Motor neuron (in vitro differentiated cells): Measurements from ENCODE around the gene SUPT16H. TPM values are rescaled to one million over a fixed set of nuclear protein-coding genes. Genes with fewer than 3 reads are reported as not detected.
"Not testable (repeated sequence)": the region's sequence is repeated elsewhere in the genome, so short reads cannot be mapped to it uniquely, and the experiment has no call there.

Source experiments
- ATAC-seq, 8 experiments: fragments of 200-7000 bp; cut with Tn5 transposase; replicated peaks in 6 of 8; 2 replicates each; pipeline ENCODE4 v1.8.0; 2021; ENCODE audit warnings: mild to moderate bottlenecking in 8 of 8, moderate library complexity in 8 of 8
- H3K27ac ChIP-seq, 2 donors: fragments of 250-450 bp; sonication (Bioruptor Pico); 2 replicates each; pipeline ENCODE4 v1.9.0; 2021; ENCODE audit warnings: antibody characterized with exemption in 2 of 2, mild to moderate bottlenecking in 2 of 2, moderate library complexity in 1 of 2
- H3K4me1 ChIP-seq, 2 donors: fragments of 250-450 bp; sonication (Bioruptor Pico); replicated peaks in 1 of 2; 2 replicates each; pipeline ENCODE4 v1.6.1; 2021; ENCODE audit warnings: antibody characterized with exemption in 2 of 2, mild to moderate bottlenecking in 2 of 2, moderate library complexity in 1 of 2
- H3K4me3 ChIP-seq, 5 donors: fragments of 250-450 bp; sonication (Bioruptor Pico); 2 replicates each; pipeline ENCODE4 v1.9.0; 2021; ENCODE audit warnings: antibody characterized with exemption in 5 of 5, mild to moderate bottlenecking in 5 of 5, moderate library complexity in 4 of 5
- WGBS, 10 experiments: fragments of 450-650 bp; shearing (Covaris generic); methylation state at CpG; one replicate each; pipeline ENCODE4 v1.0.0; 2022; 5-methylcytosine and 5-hydroxymethylcytosine counted together
- in situ Hi-C, 9 experiments: fragments of 400-800 bp; cut with MboI; loops; one replicate each; pipeline ENCODE4 v1.15.0; 2021; ENCODE audit warnings: low sequenced_read_pairs in 9 of 9, low pct_unique_long_range_greater_than_20kb in 2 of 9; ENCODE audit not compliant: unreplicated experiment in 9 of 9
- total RNA-seq, 8 experiments: library from RNA; unstranded; fragments of 300-600 nt; gene quantifications; 2 replicates each; pipeline versions ENCODE4 v1.2.3 to v1.2.4, GENCODE V29; 2022

SUPT16H gene
- total RNA-seq, 8 experiments from 2014 or later: 67.9 to 155 (median 81.9) TPM

DNA sequence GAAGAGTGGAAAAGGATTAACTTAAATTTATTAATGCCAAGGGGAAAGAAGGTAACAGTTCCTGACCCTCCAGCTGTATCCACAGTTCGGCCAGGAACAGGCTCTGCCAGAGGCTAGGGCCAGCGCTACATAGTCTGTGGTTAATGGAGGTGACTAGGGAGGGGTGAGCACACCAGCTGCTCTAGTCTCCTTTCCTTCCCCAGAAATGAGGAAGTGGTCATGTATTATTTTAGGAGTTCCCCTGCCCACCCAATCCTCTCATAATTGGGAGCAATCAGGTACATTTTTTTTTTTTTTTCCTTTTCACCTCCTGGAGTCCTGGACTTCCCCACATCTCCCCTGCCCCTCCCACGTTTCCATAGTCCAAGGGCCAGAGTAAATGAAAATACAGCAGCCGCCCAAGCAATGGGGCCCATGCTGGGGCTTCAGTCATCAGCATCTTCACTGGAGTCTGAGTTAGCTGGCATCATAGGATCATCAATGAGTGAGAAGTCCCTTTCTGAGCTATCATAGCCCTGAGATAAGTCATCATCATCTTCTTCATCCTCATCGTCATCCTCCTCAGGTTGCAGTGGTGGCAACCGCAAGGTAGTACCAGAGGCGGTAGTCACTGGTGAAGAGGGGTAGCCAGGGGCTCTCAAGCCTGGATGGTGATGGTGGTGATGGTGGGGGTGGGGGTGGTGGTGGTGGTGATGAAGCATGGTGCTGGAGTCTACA lies 1.5 kb upstream of the SUPT16H start:
- ATAC-seq: no peak
- Histone ChIP-seq H3K4me1 (peaks cover 3 to 18% of the 10 kb centered on the region in 2 donors), H3K4me3 (no peak overlapping the region), H3K27ac (no peak overlapping the region)
- WGBS, 10 experiments: 20 to 100% (median 97%) methylated on average over 1 to 4 of the region's 7 CpGs; no CpG with 5 or more reads in 2 of the 10 experiments
- in situ Hi-C loops: no loop called here

DNA sequence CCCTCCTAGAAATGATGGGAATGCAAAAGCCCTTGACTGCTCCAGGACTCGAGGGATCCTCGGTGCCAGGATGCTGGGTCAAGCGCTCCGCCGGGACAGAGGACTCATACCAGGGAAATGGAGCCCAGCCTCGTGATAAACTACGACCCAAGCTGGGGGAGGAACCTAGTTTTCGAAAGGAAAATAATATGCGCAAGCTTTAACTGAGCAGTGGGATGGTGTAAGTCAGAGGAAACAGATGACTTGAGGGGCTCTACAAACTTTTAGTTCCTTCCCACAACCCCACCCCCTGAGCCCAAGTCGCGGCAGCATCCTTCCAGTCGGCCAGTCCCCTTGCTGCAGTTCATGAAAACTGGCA lies 654 bp upstream of the SUPT16H start:
- no peak for ATAC-seq
- Histone ChIP-seq H3K27ac (peak overlapping the region in 1 of 2 donors; percentile 97), H3K4me3 (peak overlapping the region; percentile 53 to 80 (median 57)), H3K4me1 (peaks cover 3 to 18% of the 10 kb centered on the region in 2 donors)
- WGBS, 10 experiments: 0 to 4% (median 3%) methylated on average over 1 to 6 of the region's 12 CpGs; no CpG with 5 or more reads in 5 of the 10 experiments
- in situ Hi-C loops: no loop called here

GRCh38 chr14:21382886-21383847 lies 652 bp downstream of the SUPT16H start:
- H3K27ac ChIP-seq: peak overlapping the region; percentile 83 to 97
- peaks cover 3 to 18% of the 10 kb centered on the region in 2 donors for H3K4me1 ChIP-seq
- H3K4me3 ChIP-seq: peak overlapping the region; percentile 53 to 80 (median 57)
- peak; percentile 32 to 62 (median 39) for ATAC-seq
- 0 to 2% (median 0%) methylated on average over 3 to 26 of the region's 39 CpGs for WGBS, 10 experiments
- in situ Hi-C loops: no loop called here

DNA sequence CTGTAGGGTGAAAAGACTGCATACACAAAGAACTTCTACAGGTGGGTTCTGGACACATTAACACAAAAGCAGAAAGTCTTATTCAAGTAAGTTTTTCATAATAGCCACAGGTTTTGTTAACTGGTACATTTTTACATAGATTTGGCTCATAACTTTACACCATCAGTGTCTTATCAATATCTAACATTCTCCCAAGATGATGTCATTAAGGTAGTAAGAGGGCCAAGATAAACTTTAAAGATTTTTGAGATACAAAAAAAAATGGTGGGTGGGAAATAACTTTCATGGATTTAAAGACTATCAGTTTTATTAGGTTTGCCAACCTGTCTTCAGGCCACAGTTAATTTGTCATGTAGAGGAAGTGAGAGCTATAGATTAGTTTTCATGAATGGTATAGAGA lies 1.7 kb downstream of the SUPT16H start:
- Histone ChIP-seq H3K4me3 (peak overlapping the region in 1 of 5 donors; percentile 80), H3K4me1 (peaks cover 3 to 18% of the 10 kb centered on the region in 2 donors), H3K27ac (no peak overlapping the region)
- ATAC-seq: no peak
- in situ Hi-C loops: no loop called here

GRCh38 chr14:21379338-21379737 lies 4.5 kb downstream of the SUPT16H start:
- no peak for ATAC-seq
- Histone ChIP-seq H3K4me1 (peaks cover 3 to 15% of the 10 kb centered on the region in 2 donors), H3K27ac (no peak overlapping the region), H3K4me3 (no peak overlapping the region)
- in situ Hi-C loops: no loop called here
- 40 to 100% (median 89%) methylated on average over 1 to 6 of the region's 6 CpGs for WGBS, 10 experiments

DNA sequence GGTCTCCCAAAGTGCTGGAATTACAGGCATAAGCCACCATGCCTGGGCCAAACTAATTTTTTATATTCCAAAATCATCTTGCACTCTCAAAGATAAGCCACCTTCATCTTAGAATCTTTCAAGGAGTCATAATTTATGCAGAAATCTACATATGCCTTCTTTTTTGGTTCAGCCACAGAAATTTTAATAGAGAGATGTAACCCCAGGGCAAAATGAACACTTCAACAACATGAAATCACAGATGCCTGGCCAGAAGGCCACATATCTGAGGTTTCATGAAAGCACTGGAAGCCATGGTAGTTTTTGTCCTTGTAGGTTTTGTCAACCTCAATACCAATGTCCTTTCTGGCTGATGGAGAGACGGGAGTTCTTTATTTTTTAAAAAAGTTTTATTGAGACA lies 9.8 kb downstream of the SUPT16H start:
- no peaks in the 10 kb centered on the region for H3K4me1 ChIP-seq
- in situ Hi-C loops: no loop called here
- WGBS, 10 experiments: 43 to 100% (median 100%) methylated on average over 1 of the region's 1 CpG; no CpG with 5 or more reads in 1 of the 10 experiments
- peak in 3 of 8 experiments; percentile 66 to 83 (median 73) for ATAC-seq
- H3K4me3 ChIP-seq: no peak overlapping the region
- H3K27ac ChIP-seq: no peak overlapping the region

DNA sequence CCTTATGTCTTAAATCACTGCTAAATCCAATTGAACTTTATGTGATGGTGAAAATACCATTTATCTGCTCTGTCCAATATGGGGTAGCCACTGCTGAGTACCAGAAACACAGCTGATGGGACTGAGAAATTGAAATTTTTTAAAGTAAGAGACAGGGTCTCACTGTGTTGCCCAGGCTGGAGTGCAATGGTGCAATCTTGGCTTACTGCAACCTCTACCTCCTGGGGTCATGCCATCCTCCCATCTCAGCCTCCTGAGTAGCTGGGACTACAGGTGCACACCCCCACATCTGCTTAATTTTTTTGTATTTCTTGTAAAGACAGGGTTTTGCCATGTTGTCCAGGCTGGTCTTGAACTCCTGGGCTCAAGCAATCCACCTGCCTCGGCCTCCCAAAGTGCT lies 11.0 kb downstream of the SUPT16H start:
- WGBS, 10 experiments: 89 to 100% methylated on average over 1 of the region's 1 CpG; no CpG with 5 or more reads in 8 of the 10 experiments
- H3K27ac ChIP-seq, in situ Hi-C loops, ATAC-seq, H3K4me3 ChIP-seq, H3K4me1 ChIP-seq: not testable (repeated sequence)

DNA sequence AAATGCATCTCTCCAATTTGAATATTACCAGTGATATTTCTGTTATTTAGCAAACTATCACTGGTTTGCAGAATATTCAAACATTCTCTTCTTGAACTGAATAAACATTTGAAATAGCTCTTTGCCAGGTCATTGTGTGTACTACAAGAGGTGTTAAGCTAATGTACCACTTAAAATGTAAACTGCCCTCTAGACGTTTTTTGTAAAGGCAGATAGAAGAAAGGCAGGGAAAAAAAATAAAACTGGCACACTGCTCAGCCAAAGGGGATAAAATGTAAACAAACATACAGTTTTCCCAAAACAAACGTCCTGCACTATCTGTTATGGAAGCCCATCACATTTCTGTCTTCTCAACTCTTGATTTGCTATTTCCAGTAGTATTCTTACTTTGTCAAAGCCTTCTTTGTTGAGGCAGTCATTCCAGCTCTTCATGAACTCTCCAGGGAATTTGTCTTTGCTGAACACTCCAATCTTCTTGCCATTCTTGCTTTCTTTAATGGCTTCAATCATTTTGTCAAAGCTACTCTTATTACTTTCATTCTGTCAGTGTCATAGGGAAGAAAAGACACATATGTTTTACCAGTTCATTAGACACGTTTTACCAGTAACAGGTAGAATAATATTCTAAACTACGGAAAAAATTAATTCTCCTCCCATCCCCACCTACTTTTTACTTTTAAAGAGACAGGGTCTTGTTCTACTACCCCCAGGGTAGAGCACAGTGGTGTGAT lies 13.7 kb downstream of the SUPT16H start:
- ATAC-seq: peak in 2 of 8 experiments; percentile 38 to 80
- in situ Hi-C loops: no loop called here
- Histone ChIP-seq H3K27ac (no peak overlapping the region), H3K4me1 (no peaks in the 10 kb centered on the region), H3K4me3 (no peak overlapping the region)
- WGBS, 10 experiments: 14 to 89% (median 65%) methylated on average over 1 to 4 of the region's 4 CpGs

GRCh38 chr14:21367582-21368144 lies 16.2 kb downstream of the SUPT16H start:
- peak in 1 of 8 experiments; percentile 43 for ATAC-seq
- H3K4me3 ChIP-seq: no peak overlapping the region
- in situ Hi-C loops: no loop called here
- no peaks in the 10 kb centered on the region for H3K4me1 ChIP-seq
- H3K27ac ChIP-seq: no peak overlapping the region
- WGBS, 10 experiments: 93 to 100% (median 100%) methylated on average over 2 to 6 of the region's 6 CpGs; no CpG with 5 or more reads in 2 of the 10 experiments

- Histone ChIP-seq H3K4me3 (no peak overlapping the region), H3K27ac (no peak overlapping the region), H3K4me1 (no peaks in the 10 kb centered on the region)
- 91 to 100% (median 100%) methylated on average over 1 to 4 of the region's 4 CpGs; no CpG with 5 or more reads in 6 of the 10 experiments for WGBS, 10 experiments
- ATAC-seq: no peak
- in situ Hi-C loops: no loop called here
Measured at GRCh38 chr14:21356511-21356910, 27.3 kb downstream of the SUPT16H start.

GRCh38 chr14:21352587-21352986 lies 31.2 kb downstream of the SUPT16H start:
- ATAC-seq: no peak
- Histone ChIP-seq H3K4me3 (no peak overlapping the region), H3K27ac (no peak overlapping the region), H3K4me1 (no peaks in the 10 kb centered on the region)
- 83 to 100% (median 100%) methylated on average over 2 to 8 of the region's 9 CpGs; no CpG with 5 or more reads in 4 of the 10 experiments for WGBS, 10 experiments
- in situ Hi-C loops: no loop called here

- in situ Hi-C loops: no loop called here
- no peak overlapping the region for H3K4me3 ChIP-seq
- no peak overlapping the region for H3K27ac ChIP-seq
- ATAC-seq: no peak
- WGBS, 10 experiments: 20 to 100% (median 84%) methylated on average over 1 to 2 of the region's 3 CpGs; no CpG with 5 or more reads in 2 of the 10 experiments
- H3K4me1 ChIP-seq: no peaks in the 10 kb centered on the region
Measured at GRCh38 chr14:21350539-21350938, 33.3 kb downstream of the SUPT16H start.
